H1 (cell line): Measurements from ENCODE around the gene DKK3. TPM values are rescaled to one million over a fixed set of nuclear protein-coding genes. Genes with fewer than 3 reads are reported as not detected.

Source experiments
- CTCF ChIA-PET: fragments of 300-600 bp; sonication (Branson Sonifier 250); formaldehyde crosslinking; loops from one replicate; lab custom pipeline; 2021; ENCODE audit not compliant: partially characterized antibody; lab: Charles Lee
- POLR2A ChIA-PET: fragments of 300-600 bp; sonication (Branson Sonifier 250); formaldehyde crosslinking; loops from one replicate; lab custom pipeline; 2021; ENCODE audit warnings: inconsistent platforms; ENCODE audit not compliant: partially characterized antibody; lab: Charles Lee
- DNase-seq, 2 experiments: peaks; one replicate each; pipeline versions ENCODE4 v3.0.0 to v3.0.0-alpha.2; 2010 to 2022; ENCODE audit warnings: low spot score in 2 of 2, low read depth in 1 of 2, mixed read lengths in 1 of 2
- FAIRE-seq: peaks from 2 replicates; lab custom pipeline; 2011; peaks lifted over from hg19 to GRCh38; lab: Jason Lieb, UNC
- H2AFZ ChIP-seq: 2 replicates; pipeline ENCODE4 v1.8.1; 2012; ENCODE audit warnings: low read length, inconsistent platforms
- H2AK5ac ChIP-seq: 2 replicates; pipeline ENCODE4 v1.6.1; 2013; ENCODE audit warnings: low read depth, low read length
- H2BK120ac ChIP-seq: replicated peaks from 2 replicates; pipeline ENCODE3; 2013; ENCODE audit warnings: low read depth, low read length, inconsistent platforms
- H2BK12ac ChIP-seq: 2 replicates; pipeline ENCODE4 v1.6.1; 2013; ENCODE audit warnings: low read depth, low read length
- H2BK15ac ChIP-seq: 2 replicates; pipeline ENCODE4 v1.6.1; 2013; ENCODE audit warnings: low read length
- H2BK20ac ChIP-seq: 2 replicates; pipeline ENCODE4 v1.6.1; 2013; ENCODE audit warnings: low read length
- H2BK5ac ChIP-seq: 2 replicates; pipeline ENCODE4 v1.6.1; 2013; ENCODE audit warnings: low read depth, low read length
- H3K14ac ChIP-seq: 2 replicates; pipeline ENCODE4 v1.6.1; 2013; ENCODE audit warnings: inconsistent platforms; ENCODE audit not compliant: insufficient read length
- H3K18ac ChIP-seq: 2 replicates; pipeline ENCODE4 v1.6.1; 2013; ENCODE audit warnings: low read length; ENCODE audit errors: extremely low read depth
- H3K23ac ChIP-seq: 2 replicates; pipeline ENCODE4 v1.6.1; 2013; ENCODE audit warnings: inconsistent platforms; ENCODE audit not compliant: insufficient read length
- H3K23me2 ChIP-seq: 2 replicates; pipeline ENCODE4 v1.6.1; 2013; ENCODE audit warnings: low read depth, low read length
- H3K27ac ChIP-seq: 2 replicates; pipeline ENCODE4 v1.6.1; 2011; ENCODE audit warnings: low read depth, low read length, inconsistent platforms
- H3K27me3 ChIP-seq, 4 experiments: replicated peaks in 1 of 4; 1 replicate in 1 of 4; 2 replicates in 3 of 4; pipeline versions ENCODE4 v1.6.1 to v1.8.1; 2011 to 2013; ENCODE audit warnings: low read length in 3 of 4, mild to moderate bottlenecking in 3 of 4, inconsistent platforms in 2 of 4, mixed read lengths in 2 of 4, moderate library complexity in 1 of 4; ENCODE audit not compliant: control insufficient read depth in 3 of 4, insufficient read depth in 3 of 4; ENCODE audit errors: extremely low read depth in 1 of 4
- H3K36me3 ChIP-seq, 4 experiments: 2 replicates each; pipeline versions ENCODE4 v1.6.1 to v1.8.1; 2011 to 2013; ENCODE audit warnings: mild to moderate bottlenecking in 4 of 4, low read length in 3 of 4, moderate library complexity in 2 of 4, control low read depth in 1 of 4, inconsistent platforms in 1 of 4; ENCODE audit not compliant: insufficient read depth in 4 of 4, control insufficient read depth in 2 of 4
- H3K4ac ChIP-seq: replicated peaks from 2 replicates; pipeline ENCODE3; 2013; ENCODE audit warnings: low read length, low read depth, mixed read lengths, inconsistent platforms; ENCODE audit not compliant: insufficient read length
- H3K4me1 ChIP-seq, 4 experiments: replicated peaks in 1 of 4; 1 replicate in 1 of 4; 2 replicates in 3 of 4; pipeline versions ENCODE4 v1.6.1 to v1.8.1; 2011 to 2013; ENCODE audit warnings: low read length in 3 of 4, inconsistent platforms in 2 of 4, mixed read lengths in 1 of 4; ENCODE audit not compliant: insufficient read depth in 4 of 4, control insufficient read depth in 3 of 4
- H3K4me2 ChIP-seq, 2 experiments: 2 replicates each; pipeline versions ENCODE4 v1.6.1 to v1.8.1; 2011 to 2013; ENCODE audit warnings: low read depth in 2 of 2, low read length in 2 of 2, control low read depth in 1 of 2, inconsistent platforms in 1 of 2, mild to moderate bottlenecking in 1 of 2; ENCODE audit not compliant: insufficient read depth in 1 of 2
- H3K4me3 ChIP-seq, 4 experiments: fragments of 200-600, 300-600 bp in 1 of 4; sonication (generic), shearing (Covaris generic), sonication (Bioruptor Twin) in 1 of 4; 2 replicates each; pipeline versions ENCODE4 v1.5.1 to v1.8.1; 2011 to 2016; ENCODE audit warnings: low read length in 4 of 4, low read depth in 3 of 4, control low read depth in 2 of 4, inconsistent platforms in 2 of 4, mild to moderate bottlenecking in 2 of 4, mixed read lengths in 1 of 4, moderate library complexity in 1 of 4; ENCODE audit not compliant: insufficient read depth in 2 of 4; ENCODE audit errors: extremely low read depth in 1 of 4
- H3K56ac ChIP-seq: replicated peaks from 2 replicates; pipeline ENCODE3; 2013; ENCODE audit warnings: low read depth, mild to moderate bottlenecking, mixed read lengths, low read length, inconsistent platforms; ENCODE audit not compliant: insufficient read length
- H3K79me1 ChIP-seq: 2 replicates; pipeline ENCODE4 v1.6.1; 2013; ENCODE audit warnings: low read depth, low read length, control low read depth
- H3K79me2 ChIP-seq, 2 experiments: 2 replicates each; pipeline versions ENCODE4 v1.6.1 to v1.8.1; 2012 to 2013; ENCODE audit warnings: low read length in 2 of 2, mild to moderate bottlenecking in 2 of 2, inconsistent platforms in 1 of 2; ENCODE audit not compliant: insufficient read depth in 2 of 2, control insufficient read depth in 1 of 2
- H3K9ac ChIP-seq, 4 experiments: replicated peaks in 1 of 4; 1 replicate in 1 of 4; 2 replicates in 3 of 4; pipeline versions ENCODE4 v1.6.1 to v1.8.1; 2011 to 2013; ENCODE audit warnings: low read depth in 3 of 4, low read length in 3 of 4, control low read depth in 2 of 4, mild to moderate bottlenecking in 2 of 4, moderate library complexity in 2 of 4, inconsistent platforms in 1 of 4; ENCODE audit errors: extremely low read depth in 1 of 4
- H3K9me3 ChIP-seq, 2 experiments: 2 replicates each; pipeline versions ENCODE4 v1.6.1 to v1.8.1; 2012 to 2013; ENCODE audit warnings: mild to moderate bottlenecking in 2 of 2, moderate library complexity in 2 of 2, control low read depth in 1 of 2, inconsistent platforms in 1 of 2, low read depth in 1 of 2, low read length in 1 of 2, mixed read lengths in 1 of 2; ENCODE audit not compliant: insufficient read depth in 2 of 2
- H4K20me1 ChIP-seq, 2 experiments: replicated peaks in 1 of 2; 2 replicates each; pipeline versions ENCODE3 to v1.8.1; 2011 to 2013; ENCODE audit warnings: inconsistent platforms in 2 of 2, low read length in 2 of 2, mild to moderate bottlenecking in 1 of 2; ENCODE audit not compliant: insufficient read depth in 2 of 2, control insufficient read depth in 1 of 2
- H4K5ac ChIP-seq: 2 replicates; pipeline ENCODE4 v1.6.1; 2013; ENCODE audit warnings: low read length, low read depth, mixed read lengths, inconsistent platforms; ENCODE audit not compliant: insufficient read length
- H4K8ac ChIP-seq: 2 replicates; pipeline ENCODE4 v1.8.0; 2013; ENCODE audit warnings: mild to moderate bottlenecking, moderate library complexity, low read length, inconsistent platforms; ENCODE audit not compliant: insufficient read depth; ENCODE audit errors: extremely low read depth
- H4K91ac ChIP-seq: replicated peaks from 2 replicates; pipeline ENCODE3; 2013; ENCODE audit warnings: low read length, mixed read lengths, inconsistent platforms; ENCODE audit not compliant: insufficient read length
- CTCF ChIP-seq, 3 experiments: IDR thresholded peaks; 1 replicate in 2 of 3; 2 replicates in 1 of 3; pipeline versions ENCODE4 v1.5.1 to v1.6.1; 2011; ENCODE audit warnings: low read length in 3 of 3, mild to moderate bottlenecking in 3 of 3, inconsistent platforms in 2 of 3, low read depth in 1 of 3, moderate library complexity in 1 of 3; ENCODE audit not compliant: insufficient read depth in 1 of 3; ENCODE audit errors: control extremely low read depth in 1 of 3
- HDAC6 ChIP-seq: IDR thresholded peaks from one replicate; pipeline ENCODE4 v1.7.1; 2012; ENCODE audit warnings: low read depth, mild to moderate bottlenecking, inconsistent platforms, low read length, moderate library complexity
- TAF1 ChIP-seq: IDR thresholded peaks from 2 replicates; pipeline ENCODE4 v1.6.1; 2011; ENCODE audit warnings: mild to moderate bottlenecking, low read depth, low read length
- WGBS, 2 experiments: shearing (Covaris generic) in 1 of 2; methylation state at CpG; one replicate each; pipeline versions ENCODE4 v1.1.6 to v1.1.7; 2013 to 2015; ENCODE audit warnings: low lambda C conversion rate in 2 of 2, mixed read lengths in 2 of 2, inconsistent platforms in 1 of 2, low coverage in 1 of 2, missing lambda C conversion rate in 1 of 2; ENCODE audit not compliant: insufficient replicate concordance in 2 of 2, insufficient coverage in 1 of 2, insufficient read length in 1 of 2; ENCODE audit errors: extremely low coverage in 1 of 2, missing lambda C conversion rate in 1 of 2; 5-methylcytosine and 5-hydroxymethylcytosine counted together
- polyA plus RNA-seq, 7 experiments: library from polyadenylated mRNA; depleted of rRNA in 3 of 7; stranded (reverse) in 5 of 7; unstranded in 2 of 7; fragments of >200 nt in 5 of 7; fragments of 200-250 nt in 2 of 7; gene quantifications; 1 replicate in 5 of 7; 2 replicates in 1 of 7; 4 replicates in 1 of 7; pipeline versions ENCODE4 v1.2.1 to v1.2.3, GENCODE V29; 2011 to 2013; ENCODE audit warnings: missing spikeins in 2 of 7, mixed read lengths in 2 of 7
- total RNA-seq: library from RNA; stranded (reverse); fragmentation: NEBNext Ultra II Directional; extraction: Animal tissue kit (Norgen Biotek cat#: 25700); gene quantifications from 2 replicates; pipeline ENCODE4 v1.2.1, GENCODE V29; 2021

The DKK3 gene
- total and polyA plus RNA-seq, 2 of the 8 experiments (the other 6 are each of a cell fraction or from before 2014, with no cell fraction given): 30.0 to 40.1 TPM

- POLR2A ChIA-PET: interaction anchor here (1.3 kb wide), 1 partner anchor 11 kb away, joined by 4 read pairs; no protein-coding TSS in a partner anchor
- H3K4me2 ChIP-seq: no peak overlapping the region
- TF ChIP-seq HDAC6: no peak
- no peak for TF ChIP-seq CTCF (IDR thresholded peaks at IDR 0.05; ENCODE audit: control extremely low read depth in 1 of 3, insufficient read depth in 1 of 3, low read depth in 1 of 3, low read length in 3 of 3)
- TF ChIP-seq TAF1: no peak
These were observed 11.5 kb upstream of the DKK3 start for GRCh38 chr11:12019866-12020416.

More at GRCh38 chr11:12019866-12020416, 11.5 kb upstream of the DKK3 start:
- no peak overlapping the region for H3K9ac ChIP-seq
- H2BK5ac ChIP-seq: no peak overlapping the region
- H3K56ac ChIP-seq: no peak overlapping the region
- H3K27me3 ChIP-seq: no peaks in the 10 kb centered on the region
- H4K8ac ChIP-seq: no peak overlapping the region
- H2BK12ac ChIP-seq: no peak overlapping the region
- H3K18ac ChIP-seq: no peak overlapping the region
- no peak for DNase-seq
- H3K79me2 ChIP-seq: no peaks in the 10 kb centered on the region
- no peak overlapping the region for H2BK20ac ChIP-seq
- H2AK5ac ChIP-seq: no peak overlapping the region
- no peak overlapping the region for H2BK15ac ChIP-seq
- no peaks in the 10 kb centered on the region for H3K36me3 ChIP-seq
- H3K4me1 ChIP-seq: peaks cover 0 to 3% (median 0%) of the 10 kb centered on the region in 4 experiments; a peak in 2 of 7 replicates
- no peak overlapping the region for H3K23ac ChIP-seq
- no peaks in the 10 kb centered on the region for H3K79me1 ChIP-seq
- no peak overlapping the region for H4K91ac ChIP-seq
- no peak overlapping the region for H3K4me3 ChIP-seq
- no peak for FAIRE-seq
- H2AFZ ChIP-seq: no peak overlapping the region
- H2BK120ac ChIP-seq: no peak overlapping the region
- CTCF ChIA-PET: interaction anchor here (1.3 to 3.3 kb wide), 4 partner anchors 8 to 87 kb away, joined by 3 to 12 read pairs (median 4); partner anchors contain the start of gene DKK3
- 89% methylated on average over 3 of the region's 3 CpGs; no CpG with 5 or more reads in 1 of the 2 experiments for WGBS, 2 experiments
- no peaks in the 10 kb centered on the region for H4K20me1 ChIP-seq
- no peak overlapping the region for H3K27ac ChIP-seq
- H4K5ac ChIP-seq: no peak overlapping the region
- H3K9me3 ChIP-seq: peaks cover 12 to 13% of the 10 kb centered on the region in 2 experiments; a peak in 2 of 4 replicates
- H3K14ac ChIP-seq: no peak overlapping the region
- no peak overlapping the region for H3K4ac ChIP-seq
- no peaks in the 10 kb centered on the region for H3K23me2 ChIP-seq
